IMR-90 (cell line): ENCODE results near the gene REXO1. TPM values are rescaled to one million over a fixed set of nuclear protein-coding genes. Genes with fewer than 3 reads are reported as not detected.

Experiments
- ATAC-seq: fragments of 200-7000 bp; cut with Tn5 transposase; 2 replicates; pipeline ENCODE4 v1.9.1; 2020; ENCODE audit warnings: low read depth, mild to moderate bottlenecking, moderate library complexity
- BruUV-seq: library from RNA; stranded (reverse); fragments of 400-500 nt; replicated peaks from 2 replicates; lab custom pipeline; 2021; lab: Mats Ljungman, UMichigan
- CTCF ChIA-PET: fragments of 300-600 bp; formaldehyde crosslinking; extraction: SDS; loops from one replicate; lab custom pipeline; 2021; ENCODE audit warnings: antibody characterized with exemption; lab: Yijun Ruan, JAX
- POLR2A ChIA-PET: fragments of 300-600 bp; sonication (Branson Sonifier 250); formaldehyde crosslinking; loops from one replicate; lab custom pipeline; 2022; ENCODE audit warnings: antibody characterized with exemption; ENCODE audit not compliant: unreplicated experiment; lab: Charles Lee
- DNase-seq: peaks from one replicate; pipeline ENCODE4 v3.0.0; 2013
- H2AFZ ChIP-seq: replicated peaks from 2 replicates; pipeline ENCODE3; 2013; ENCODE audit warnings: low read length, mild to moderate bottlenecking; ENCODE audit not compliant: poor library complexity
- H2AK5ac ChIP-seq: 2 replicates; pipeline ENCODE4 v1.6.1; 2013; ENCODE audit warnings: low read depth, low read length, inconsistent platforms
- H2AK9ac ChIP-seq: replicated peaks from 2 replicates; pipeline ENCODE3; 2013; ENCODE audit warnings: mild to moderate bottlenecking, low read depth, low read length, moderate library complexity; ENCODE audit not compliant: poor library complexity
- H2BK120ac ChIP-seq: 2 replicates; pipeline ENCODE4 v1.6.1; 2013; ENCODE audit warnings: low read depth, low read length, inconsistent platforms
- H2BK15ac ChIP-seq: 3 replicates; pipeline ENCODE4 v1.6.1; 2013; ENCODE audit warnings: low read depth, low read length, inconsistent platforms
- H2BK20ac ChIP-seq: 2 replicates; pipeline ENCODE4 v1.6.1; 2013; ENCODE audit warnings: low read depth, mild to moderate bottlenecking, inconsistent platforms, low read length, moderate library complexity
- H2BK5ac ChIP-seq: 2 replicates; pipeline ENCODE4 v1.6.1; 2013; ENCODE audit warnings: mild to moderate bottlenecking, low read depth, low read length, inconsistent platforms; ENCODE audit not compliant: poor library complexity, severe bottlenecking
- H3K14ac ChIP-seq: replicated peaks from 2 replicates; pipeline ENCODE4 v1.6.1; 2013; ENCODE audit warnings: low read depth, low read length, inconsistent platforms
- H3K18ac ChIP-seq: 2 replicates; pipeline ENCODE4 v1.6.1; 2013; ENCODE audit warnings: low read depth, low read length, control low read depth
- H3K23ac ChIP-seq: 2 replicates; pipeline ENCODE4 v1.6.1; 2013; ENCODE audit warnings: low read depth, low read length, inconsistent platforms
- H3K27ac ChIP-seq: 2 replicates; pipeline ENCODE4 v1.5.1; 2013; ENCODE audit warnings: mild to moderate bottlenecking, control low read depth, low read length; ENCODE audit not compliant: insufficient read depth
- H3K27me3 ChIP-seq: 2 replicates; pipeline ENCODE4 v1.6.1; 2013; ENCODE audit warnings: low read length; ENCODE audit not compliant: control insufficient read depth, insufficient read depth
- H3K36me3 ChIP-seq: 2 replicates; pipeline ENCODE4 v1.6.1; 2013; ENCODE audit warnings: low read length, mixed read lengths; ENCODE audit not compliant: control insufficient read depth, insufficient read depth
- H3K4ac ChIP-seq: 2 replicates; pipeline ENCODE4 v1.6.1; 2013; ENCODE audit warnings: low read depth, low read length, inconsistent platforms
- H3K4me1 ChIP-seq: 2 replicates; pipeline ENCODE4 v1.6.1; 2013; ENCODE audit warnings: low read length, mixed read lengths; ENCODE audit not compliant: control insufficient read depth, insufficient read depth
- H3K4me2 ChIP-seq: 2 replicates; pipeline ENCODE4 v1.6.1; 2013; ENCODE audit warnings: low read depth, mild to moderate bottlenecking, control low read depth, low read length, moderate library complexity
- H3K4me3 ChIP-seq: 2 replicates; pipeline ENCODE4 v1.5.1; 2013; ENCODE audit warnings: low read depth, mild to moderate bottlenecking, control low read depth, low read length, moderate library complexity; ENCODE audit not compliant: insufficient read depth
- H3K56ac ChIP-seq: 2 replicates; pipeline ENCODE4 v1.6.1; 2013; ENCODE audit warnings: low read length, inconsistent platforms; ENCODE audit not compliant: insufficient read depth; ENCODE audit errors: extremely low read depth
- H3K79me1 ChIP-seq, 2 experiments: 2 replicates each; pipeline ENCODE4 v1.6.1; 2013; ENCODE audit warnings: low read length in 2 of 2, inconsistent platforms in 1 of 2, low read depth in 1 of 2
- H3K9ac ChIP-seq: 2 replicates; pipeline ENCODE4 v1.6.1; 2013; ENCODE audit warnings: low read depth, low read length, control low read depth
- H3K9me1 ChIP-seq: 2 replicates; pipeline ENCODE4 v1.6.1; 2013; ENCODE audit warnings: low read length, inconsistent platforms; ENCODE audit not compliant: insufficient read depth
- H3K9me3 ChIP-seq: 2 replicates; pipeline ENCODE4 v1.6.1; 2013; ENCODE audit warnings: low read length; ENCODE audit not compliant: control insufficient read depth, insufficient read depth
- H4K20me1 ChIP-seq: 2 replicates; pipeline ENCODE4 v1.6.1; 2013; ENCODE audit warnings: low read length, inconsistent platforms; ENCODE audit not compliant: insufficient read depth
- H4K5ac ChIP-seq: 2 replicates; pipeline ENCODE4 v1.6.1; 2013; ENCODE audit warnings: mild to moderate bottlenecking, low read depth, low read length, control low read depth
- H4K8ac ChIP-seq, 2 experiments: 2 replicates each; pipeline ENCODE4 v1.6.1; 2013; ENCODE audit warnings: low read depth in 2 of 2, low read length in 2 of 2, control low read depth in 1 of 2, inconsistent platforms in 1 of 2
- H4K91ac ChIP-seq: 2 replicates; pipeline ENCODE4 v1.6.1; 2013; ENCODE audit warnings: low read depth, low read length, inconsistent platforms; ENCODE audit not compliant: insufficient read depth
- BHLHE40 ChIP-seq: fragments of 150-350 bp; IDR thresholded peaks from 2 replicates; pipeline ENCODE4 v1.6.1; 2016; ENCODE audit warnings: mild to moderate bottlenecking, low read depth, low read length
- ELK1 ChIP-seq: fragments of 150-350 bp; IDR thresholded peaks from 2 replicates; pipeline ENCODE4 v1.6.1; 2016; ENCODE audit warnings: low read depth, mild to moderate bottlenecking, low read length, moderate library complexity, borderline replicate concordance
- FOS ChIP-seq: fragments of 150-350 bp; IDR thresholded peaks from 2 replicates; pipeline ENCODE4 v1.6.1; 2016; ENCODE audit warnings: low read depth, low read length
- MAFK ChIP-seq: IDR thresholded peaks from 2 replicates; pipeline ENCODE4 v1.6.1; 2012; ENCODE audit warnings: low read depth, low read length, improper control_type of control experiment
- MXI1 ChIP-seq: IDR thresholded peaks from 2 replicates; pipeline ENCODE4 v1.6.1; 2012; ENCODE audit warnings: low read depth, mild to moderate bottlenecking, low read length, moderate library complexity, borderline replicate concordance
- NFE2L2 ChIP-seq: fragments of 150-350 bp; IDR thresholded peaks from 2 replicates; pipeline ENCODE4 v1.6.1; 2016; ENCODE audit warnings: low read depth, mild to moderate bottlenecking, low read length
- POLR2A ChIP-seq: IDR thresholded peaks from 2 replicates; pipeline ENCODE4 v1.6.1; 2012; ENCODE audit warnings: mild to moderate bottlenecking, low read depth, low read length
- RAD21 ChIP-seq: IDR thresholded peaks from 2 replicates; pipeline ENCODE4 v1.6.1; 2012; ENCODE audit warnings: low read length, improper control_type of control experiment
- RCOR1 ChIP-seq: IDR thresholded peaks from 2 replicates; pipeline ENCODE4 v1.6.1; 2012; ENCODE audit warnings: mild to moderate bottlenecking, low read length, improper control_type of control experiment; ENCODE audit not compliant: insufficient replicate concordance
- RFX5 ChIP-seq: IDR thresholded peaks from 2 replicates; pipeline ENCODE4 v1.8.0; 2012; ENCODE audit warnings: low read depth, mild to moderate bottlenecking, low read length, moderate library complexity
- WGBS, 2 experiments: methylation state at CpG; one replicate each; pipeline versions ENCODE4 v1.1.5 to v1.1.7; 2013; ENCODE audit warnings: missing lambda C conversion rate in 2 of 2; ENCODE audit not compliant: insufficient read length in 1 of 2; ENCODE audit errors: extremely low coverage in 2 of 2; 5-methylcytosine and 5-hydroxymethylcytosine counted together
- dilution Hi-C: fragments of 300-500 bp; cut with HindIII; formaldehyde crosslinking; loops from one replicate; pipeline ENCODE4 v1.14.3; 2018; ENCODE audit warnings: low sequenced_read_pairs; ENCODE audit not compliant: unreplicated experiment
- in situ Hi-C: fragments of 300-500 bp; cut with MboI; formaldehyde crosslinking; loops from 3 replicates; pipeline ENCODE4 v1.14.3; 2019; ENCODE audit warnings: low sequenced_read_pairs, inconsistent platforms, mixed read lengths
- intact Hi-C: fragments of 100-400 bp; cut with micrococcal nuclease; formaldehyde crosslinking; loops from 2 replicates; pipeline ENCODE4 v1.10.0; 2022
- polyA plus RNA-seq, 3 experiments: library from polyadenylated mRNA; depleted of rRNA; stranded (reverse); fragments of >200 nt; gene quantifications; 2 replicates each; pipeline ENCODE4 v1.2.3, GENCODE V29; 2012; ENCODE audit warnings: low replicate concordance in 1 of 3
- total RNA-seq: library from RNA; depleted of rRNA; stranded (reverse); fragments of >200 nt; gene quantifications from 2 replicates; pipeline ENCODE4 v1.2.3, GENCODE V29; 2012
- TF ChIP-seq, protein P1 (sequence below): fragments of 150-350 bp; IDR thresholded peaks from 2 replicates; pipeline ENCODE4 v1.6.1; 2017; ENCODE audit warnings: mild to moderate bottlenecking, antibody characterized with exemption, low read length, low read depth

Gene REXO1
- total and polyA plus RNA-seq, 2 of the 4 experiments (the other 2 are of a cell fraction), result 1.4 to 63.7 TPM

DNA sequence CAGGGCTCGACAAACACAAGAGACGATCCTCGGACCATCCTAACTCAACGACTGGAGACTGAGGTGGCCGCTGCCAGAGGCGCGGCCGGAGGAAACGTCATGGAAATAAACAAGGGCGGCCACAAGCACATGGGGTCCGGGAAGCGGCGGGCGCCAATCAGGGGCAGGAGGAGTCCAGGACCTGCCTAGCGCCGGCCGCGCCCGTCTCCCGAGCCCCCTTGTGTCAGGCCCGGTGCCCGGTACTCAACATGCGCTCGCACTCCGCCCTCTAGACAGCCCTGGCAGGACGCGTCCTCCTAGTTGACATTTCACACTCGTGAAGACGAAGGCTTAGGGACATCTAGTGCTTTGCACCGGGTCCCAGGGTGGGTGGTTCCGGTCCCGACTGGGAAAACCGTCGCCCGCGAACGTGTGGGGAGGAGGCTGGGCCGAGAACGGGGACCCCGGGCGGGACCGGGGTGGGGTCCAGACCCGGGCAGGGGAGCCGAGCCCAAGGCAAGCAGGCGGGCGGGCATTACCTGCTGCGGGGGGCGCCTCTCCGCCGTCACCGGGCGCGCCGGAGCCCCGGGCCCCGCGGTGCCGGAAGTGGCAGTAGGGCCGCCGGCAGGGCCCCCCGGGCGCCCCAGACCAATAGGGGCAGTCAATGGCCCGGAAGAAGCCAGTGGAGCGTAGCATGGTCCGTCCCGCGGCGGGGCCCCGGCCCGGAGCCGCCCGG, 442 bp downstream of the REXO1 start:
- TSS peak; percentile 26 for BruUV-seq
- Histone ChIP-seq H3K9ac (peak overlapping the region; percentile 91), H3K27me3 (no peaks in the 10 kb centered on the region), H3K14ac (peak overlapping the region; percentile 27; the same call in 1 of the 2 replicates), H2AFZ (peak overlapping the region; percentile 98), H4K20me1 (peaks cover 64% of the 10 kb centered on the region), H3K9me1 (no peaks in the 10 kb centered on the region), H2BK20ac (no peak overlapping the region), H3K9me3 (no peaks in the 10 kb centered on the region), H3K4me2 (peak overlapping the region; percentile 98), H3K27ac (peak overlapping the region; percentile 73), H3K18ac (no peak overlapping the region), H2BK5ac (peak overlapping the region; percentile 47), H3K4me1 (peaks cover 10% of the 10 kb centered on the region), H4K8ac (peak overlapping the region in 1 of 2 experiments; percentile 93; a peak in 2 of 4 replicates), H3K56ac (0 out of 2 replicates have a peak overlapping the region, but pooled peaks have one; percentile 71), H2BK15ac (no peak overlapping the region), H4K91ac (no peak overlapping the region; the same call in 1 of the 2 replicates), H4K5ac (0 out of 2 replicates have a peak overlapping the region, but pooled peaks have one; percentile 53), H2BK120ac (no peak overlapping the region), H3K36me3 (peaks cover 3% of the 10 kb centered on the region; the same call in 1 of the 2 replicates), H2AK5ac (peak overlapping the region; percentile 70), H3K4me3 (peak overlapping the region; percentile 100), H2AK9ac (peak overlapping the region; percentile 95), H3K4ac (peak overlapping the region; percentile 49), H3K23ac (peak overlapping the region; percentile 67; the same call in 1 of the 2 replicates), H3K79me1 (peaks cover 8 to 73% of the 10 kb centered on the region in 2 experiments; a peak in 3 of 4 replicates)
- DNase-seq (peak; percentile 40), ATAC-seq (peak; percentile 39)
- 1% methylated on average over 55 of the region's 72 CpGs; no CpG with 5 or more reads in 1 of the 2 experiments for WGBS, 2 experiments
- CTCF ChIA-PET, result no interaction called here
- intact Hi-C loops (no loop called here), dilution Hi-C loops (no loop called here), in situ Hi-C loops (no loop called here)
- no peak for TF ChIP-seq RCOR1
- peak; percentile 85 for TF ChIP-seq POLR2A
- no peak for TF ChIP-seq RFX5
- TF ChIP-seq, protein P1, sequence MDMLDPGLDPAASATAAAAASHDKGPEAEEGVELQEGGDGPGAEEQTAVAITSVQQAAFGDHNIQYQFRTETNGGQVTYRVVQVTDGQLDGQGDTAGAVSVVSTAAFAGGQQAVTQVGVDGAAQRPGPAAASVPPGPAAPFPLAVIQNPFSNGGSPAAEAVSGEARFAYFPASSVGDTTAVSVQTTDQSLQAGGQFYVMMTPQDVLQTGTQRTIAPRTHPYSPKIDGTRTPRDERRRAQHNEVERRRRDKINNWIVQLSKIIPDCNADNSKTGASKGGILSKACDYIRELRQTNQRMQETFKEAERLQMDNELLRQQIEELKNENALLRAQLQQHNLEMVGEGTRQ, result peak; percentile 49
- no peak for TF ChIP-seq MAFK
- no peak for TF ChIP-seq NFE2L2
- no peak for TF ChIP-seq ELK1
- TF ChIP-seq FOS, result no peak
- TF ChIP-seq RAD21, result no peak
- peak; percentile 88 for TF ChIP-seq MXI1
- TF ChIP-seq BHLHE40, result no peak
- POLR2A ChIA-PET, result no interaction called here
